RWPE2 (cell line): Measurements from ENCODE around the gene GNA15.
"Not testable (repeated sequence)": the region's sequence is repeated elsewhere in the genome, so short reads cannot be mapped to it uniquely, and the experiment has no call there.

Experiments
- ATAC-seq: fragments of 200-7000 bp; cut with Tn5 transposase; 3 replicates; pipeline ENCODE4 v1.9.1; 2021; ENCODE audit warnings: low read depth
- DNase-seq: peaks from one replicate; pipeline ENCODE4 v3.0.0-alpha.2; 2020; ENCODE audit warnings: low spot score
- H3K27ac ChIP-seq: fragments of 450-650 bp; 2 replicates; pipeline ENCODE4 v1.5.1; 2017; ENCODE audit warnings: mild to moderate bottlenecking; ENCODE audit not compliant: poor library complexity, severe bottlenecking
- H3K27me3 ChIP-seq: fragments of 250-450 bp; sonication (Bioruptor Pico); 2 replicates; pipeline ENCODE4 v1.5.1; 2021; ENCODE audit warnings: mild to moderate bottlenecking, moderate library complexity; ENCODE audit not compliant: insufficient read depth, poor library complexity, severe bottlenecking
- H3K36me3 ChIP-seq: fragments of 250-450 bp; sonication (Bioruptor Pico); 2 replicates; pipeline ENCODE4 v1.5.1; 2020; ENCODE audit warnings: low read depth, mild to moderate bottlenecking, moderate library complexity
- H3K4me1 ChIP-seq: fragments of 250-450 bp; sonication (Bioruptor Pico); 2 replicates; pipeline ENCODE4 v1.5.1; 2021; ENCODE audit warnings: mild to moderate bottlenecking, moderate library complexity; ENCODE audit not compliant: insufficient read depth, poor library complexity, severe bottlenecking
- H3K4me3 ChIP-seq: fragments of 250-450 bp; sonication (Bioruptor Pico); 2 replicates; pipeline ENCODE4 v1.5.1; 2021; ENCODE audit warnings: mild to moderate bottlenecking, moderate library complexity; ENCODE audit not compliant: severe bottlenecking
- H3K9me3 ChIP-seq: fragments of 250-450 bp; sonication (Bioruptor Pico); 2 replicates; pipeline ENCODE4 v1.5.1; 2021; ENCODE audit warnings: mild to moderate bottlenecking, moderate library complexity; ENCODE audit not compliant: severe bottlenecking
- TF ChIP-seq, protein P1 (sequence below): fragments of 450-650 bp; IDR thresholded peaks from one replicate; pipeline ENCODE4 v1.5.1; 2017; ENCODE audit warnings: mild to moderate bottlenecking, moderate library complexity; ENCODE audit not compliant: poor library complexity, severe bottlenecking

GNA15 gene

GRCh38 chr19:3190470-3190770, 54.6 kb downstream of the GNA15 start:
- Histone ChIP-seq H3K36me3 (peaks cover 32% of the 10 kb centered on the region), H3K9me3 (no peaks in the 10 kb centered on the region), H3K27ac (no peak overlapping the region), H3K27me3 (no peaks in the 10 kb centered on the region), H3K4me3 (no peak overlapping the region), H3K4me1 (peaks cover 4% of the 10 kb centered on the region)
- TF ChIP-seq, protein P1, sequence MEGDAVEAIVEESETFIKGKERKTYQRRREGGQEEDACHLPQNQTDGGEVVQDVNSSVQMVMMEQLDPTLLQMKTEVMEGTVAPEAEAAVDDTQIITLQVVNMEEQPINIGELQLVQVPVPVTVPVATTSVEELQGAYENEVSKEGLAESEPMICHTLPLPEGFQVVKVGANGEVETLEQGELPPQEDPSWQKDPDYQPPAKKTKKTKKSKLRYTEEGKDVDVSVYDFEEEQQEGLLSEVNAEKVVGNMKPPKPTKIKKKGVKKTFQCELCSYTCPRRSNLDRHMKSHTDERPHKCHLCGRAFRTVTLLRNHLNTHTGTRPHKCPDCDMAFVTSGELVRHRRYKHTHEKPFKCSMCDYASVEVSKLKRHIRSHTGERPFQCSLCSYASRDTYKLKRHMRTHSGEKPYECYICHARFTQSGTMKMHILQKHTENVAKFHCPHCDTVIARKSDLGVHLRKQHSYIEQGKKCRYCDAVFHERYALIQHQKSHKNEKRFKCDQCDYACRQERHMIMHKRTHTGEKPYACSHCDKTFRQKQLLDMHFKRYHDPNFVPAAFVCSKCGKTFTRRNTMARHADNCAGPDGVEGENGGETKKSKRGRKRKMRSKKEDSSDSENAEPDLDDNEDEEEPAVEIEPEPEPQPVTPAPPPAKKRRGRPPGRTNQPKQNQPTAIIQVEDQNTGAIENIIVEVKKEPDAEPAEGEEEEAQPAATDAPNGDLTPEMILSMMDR, result no peak
- ATAC-seq (no peak), DNase-seq (no peak)

DNA sequence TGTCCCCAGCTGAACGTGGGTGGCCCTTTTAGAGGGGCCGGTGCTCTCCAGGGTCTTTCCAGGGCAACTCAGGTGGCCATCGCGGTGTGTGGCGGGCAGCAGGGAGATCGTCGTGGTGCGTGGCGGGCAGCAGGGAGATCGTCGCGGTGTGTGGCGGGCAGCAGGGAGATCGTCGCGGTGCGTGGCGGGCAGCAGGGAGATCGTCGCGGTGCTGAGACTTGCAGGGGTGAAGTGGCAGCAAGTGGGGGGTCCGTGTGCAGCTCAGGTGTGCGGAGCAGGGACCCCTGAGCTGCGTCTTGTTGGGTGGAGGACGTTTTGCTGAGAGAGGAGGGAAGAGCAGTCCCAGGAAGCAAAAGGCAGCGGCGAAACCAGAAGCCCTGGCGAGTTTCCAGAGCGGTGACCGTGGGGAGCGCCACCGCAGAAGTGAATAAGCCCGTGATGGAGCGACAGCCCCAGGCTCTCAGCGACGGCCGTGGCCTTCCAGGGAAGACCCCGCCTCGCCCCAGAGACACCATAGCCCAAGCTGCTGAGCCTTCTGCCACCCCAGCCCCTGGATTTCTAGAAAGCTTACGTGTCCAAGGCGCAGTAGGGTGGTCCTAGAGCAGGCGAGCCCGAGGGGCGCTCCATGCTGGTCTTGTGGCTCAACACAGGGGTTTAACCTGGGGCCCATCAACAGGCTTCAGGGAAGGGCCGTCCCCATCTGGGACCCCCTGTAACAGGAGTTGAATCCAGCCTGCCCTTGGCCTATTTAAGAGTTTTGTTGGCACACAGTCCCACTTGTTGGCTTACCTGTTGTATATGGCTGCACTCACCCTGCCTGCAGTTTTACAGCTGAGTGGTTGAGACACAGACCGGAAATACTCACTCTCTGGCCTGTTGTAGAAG, 55.3 kb downstream of the GNA15 start:
- DNase-seq (no peak), ATAC-seq (no peak)
- H3K27me3 ChIP-seq, result no peaks in the 10 kb centered on the region
- peaks cover 32% of the 10 kb centered on the region for H3K36me3 ChIP-seq
- TF ChIP-seq, protein P1, result no peak
- H3K9me3 ChIP-seq, result no peaks in the 10 kb centered on the region
- H3K4me1 ChIP-seq, result peaks cover 4% of the 10 kb centered on the region
- no peak overlapping the region for H3K4me3 ChIP-seq
- no peak overlapping the region for H3K27ac ChIP-seq

DNA sequence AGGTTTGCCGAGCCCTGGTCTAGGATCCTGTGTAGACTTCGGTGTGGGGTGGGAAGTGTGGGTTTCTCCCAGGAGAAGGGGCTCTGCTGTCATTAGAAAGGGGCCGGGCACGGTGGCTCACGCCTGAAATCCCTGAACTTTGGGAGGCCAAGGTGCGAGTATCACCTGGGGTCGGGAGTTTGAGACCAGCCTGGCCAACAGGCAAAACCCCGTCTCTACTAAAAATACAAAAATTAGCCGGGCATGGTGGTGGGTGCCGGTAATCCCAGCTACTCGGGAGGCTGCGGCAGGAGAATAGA, 55.9 kb downstream of the GNA15 start:
- H3K36me3 ChIP-seq, result peaks cover 32% of the 10 kb centered on the region
- H3K4me1 ChIP-seq, DNase-seq, H3K27ac ChIP-seq, H3K4me3 ChIP-seq, H3K9me3 ChIP-seq, H3K27me3 ChIP-seq, ATAC-seq: not testable (repeated sequence)

DNA sequence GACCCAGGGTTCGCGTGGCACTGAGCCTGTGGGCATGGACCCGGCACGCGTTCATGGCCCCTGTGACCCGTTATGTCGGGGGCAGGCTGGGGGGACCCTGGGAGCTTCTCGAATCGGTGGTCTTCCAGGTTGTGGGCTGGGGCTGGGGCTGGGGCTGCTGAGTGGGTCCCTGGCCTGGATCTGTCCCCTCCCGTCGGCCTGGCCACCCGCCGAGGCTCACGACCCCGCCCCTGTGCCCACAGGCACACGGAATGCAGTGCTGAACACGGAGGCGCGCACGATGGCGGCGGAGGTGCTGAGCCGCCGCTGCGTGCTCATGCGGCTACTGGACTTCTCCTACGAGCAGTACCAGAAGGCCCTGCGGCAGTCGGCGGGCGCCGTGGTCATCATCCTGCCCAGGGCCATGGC, 56.4 kb downstream of the GNA15 start:
- H3K9me3 ChIP-seq, result no peaks in the 10 kb centered on the region
- no peak overlapping the region for H3K4me3 ChIP-seq
- TF ChIP-seq, protein P1, result no peak
- ATAC-seq (no peak), DNase-seq (peak; percentile 58)
- H3K4me1 ChIP-seq, result peaks cover 1% of the 10 kb centered on the region
- no peaks in the 10 kb centered on the region for H3K27me3 ChIP-seq
- H3K36me3 ChIP-seq, result peaks cover 32% of the 10 kb centered on the region
- no peak overlapping the region for H3K27ac ChIP-seq

- Histone ChIP-seq H3K4me1 (no peaks in the 10 kb centered on the region), H3K9me3 (no peaks in the 10 kb centered on the region), H3K36me3 (peaks cover 27% of the 10 kb centered on the region), H3K27me3 (no peaks in the 10 kb centered on the region), H3K4me3 (no peak overlapping the region), H3K27ac (no peak overlapping the region)
- TF ChIP-seq, protein P1, result no peak
- ATAC-seq (no peak), DNase-seq (peak; percentile 60)
Observed at GRCh38 chr19:3192684-3193083, 56.9 kb downstream of the GNA15 start.
